GM12872 (cell line): Measurements from ENCODE around the gene DYNLT2.

Source experiments
- TF ChIP-seq, protein P1 (sequence below): IDR thresholded peaks from 3 replicates; pipeline ENCODE4 v1.5.1; 2011; ENCODE audit warnings: low read depth, mild to moderate bottlenecking, low read length, moderate library complexity; ENCODE audit not compliant: insufficient read depth

Gene DYNLT2

GRCh38 chr6:169726963-169727362 is 24.4 kb downstream of the DYNLT2 start:
- TF ChIP-seq, protein P1, sequence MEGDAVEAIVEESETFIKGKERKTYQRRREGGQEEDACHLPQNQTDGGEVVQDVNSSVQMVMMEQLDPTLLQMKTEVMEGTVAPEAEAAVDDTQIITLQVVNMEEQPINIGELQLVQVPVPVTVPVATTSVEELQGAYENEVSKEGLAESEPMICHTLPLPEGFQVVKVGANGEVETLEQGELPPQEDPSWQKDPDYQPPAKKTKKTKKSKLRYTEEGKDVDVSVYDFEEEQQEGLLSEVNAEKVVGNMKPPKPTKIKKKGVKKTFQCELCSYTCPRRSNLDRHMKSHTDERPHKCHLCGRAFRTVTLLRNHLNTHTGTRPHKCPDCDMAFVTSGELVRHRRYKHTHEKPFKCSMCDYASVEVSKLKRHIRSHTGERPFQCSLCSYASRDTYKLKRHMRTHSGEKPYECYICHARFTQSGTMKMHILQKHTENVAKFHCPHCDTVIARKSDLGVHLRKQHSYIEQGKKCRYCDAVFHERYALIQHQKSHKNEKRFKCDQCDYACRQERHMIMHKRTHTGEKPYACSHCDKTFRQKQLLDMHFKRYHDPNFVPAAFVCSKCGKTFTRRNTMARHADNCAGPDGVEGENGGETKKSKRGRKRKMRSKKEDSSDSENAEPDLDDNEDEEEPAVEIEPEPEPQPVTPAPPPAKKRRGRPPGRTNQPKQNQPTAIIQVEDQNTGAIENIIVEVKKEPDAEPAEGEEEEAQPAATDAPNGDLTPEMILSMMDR = no peak

GRCh38 chr6:169726049-169726400 is 25.3 kb downstream of the DYNLT2 start:
- TF ChIP-seq, protein P1 = no peak

GRCh38 chr6:169725125-169726048 is 26.0 kb downstream of the DYNLT2 start:
- TF ChIP-seq, protein P1 = no peak

DNA sequence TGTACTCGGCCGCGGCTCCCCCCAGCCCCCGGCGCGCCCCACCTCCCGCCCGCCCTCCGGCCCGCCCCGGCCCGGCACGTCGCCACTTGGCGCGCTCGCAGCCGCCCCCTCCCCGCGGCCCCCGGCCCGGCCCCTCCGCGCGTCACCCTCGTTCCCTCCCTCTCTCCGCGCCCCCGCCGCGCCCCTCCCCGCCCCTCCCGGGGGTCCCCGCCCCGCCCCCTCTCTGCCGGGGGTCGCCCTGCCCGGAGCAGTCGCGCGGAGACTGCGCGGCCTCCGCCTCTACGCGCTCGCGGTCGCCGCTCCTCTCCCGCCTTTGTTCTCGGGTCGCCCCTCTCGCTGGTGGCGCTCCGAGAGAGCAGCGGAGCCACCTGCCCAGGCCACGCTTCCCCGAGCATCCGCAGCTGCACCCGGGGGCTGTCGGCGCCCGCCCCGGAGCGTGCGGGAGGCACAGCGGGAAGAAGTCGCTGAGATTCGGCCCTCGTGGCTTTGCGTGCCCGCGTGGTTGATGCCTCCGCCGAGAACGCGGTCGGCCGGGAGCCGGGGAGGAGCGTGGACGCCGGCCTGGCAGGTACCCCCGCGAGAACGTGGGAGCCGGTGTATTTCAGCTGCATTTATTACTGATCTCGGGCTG is 26.8 kb downstream of the DYNLT2 start, which contains the start of gene PHF10:
Gene PHF10 (minus strand): TSS at position 7 of the 631 bp plus-strand sequence. CDS start 569 bp downstream, outside the sequence.
- TF ChIP-seq, protein P1 = no peak

GRCh38 chr6:169723991-169724493 is 27.3 kb downstream of the DYNLT2 start:
- TF ChIP-seq, protein P1 = no peak

GRCh38 chr6:169723200-169723909 is 28.0 kb downstream of the DYNLT2 start:
- TF ChIP-seq, protein P1 = no peak
